HG03342 (cell line): Measurements from ENCODE around the gene PSAP.
A peak's percentile ranks its signal among the peaks of the same experiment; 100 is the strongest.

Source experiments
- ATAC-seq: cut with Tn5 transposase; IDR thresholded peaks from one replicate; pipeline ENCODE4 v1.9.1; 2021; ENCODE audit warnings: mild to moderate bottlenecking, moderate library complexity; ENCODE audit not compliant: unreplicated experiment

The PSAP gene

GRCh38 chr10:71845410-71846405 is 5.3 kb downstream of the PSAP start:
- no peak for ATAC-seq

DNA sequence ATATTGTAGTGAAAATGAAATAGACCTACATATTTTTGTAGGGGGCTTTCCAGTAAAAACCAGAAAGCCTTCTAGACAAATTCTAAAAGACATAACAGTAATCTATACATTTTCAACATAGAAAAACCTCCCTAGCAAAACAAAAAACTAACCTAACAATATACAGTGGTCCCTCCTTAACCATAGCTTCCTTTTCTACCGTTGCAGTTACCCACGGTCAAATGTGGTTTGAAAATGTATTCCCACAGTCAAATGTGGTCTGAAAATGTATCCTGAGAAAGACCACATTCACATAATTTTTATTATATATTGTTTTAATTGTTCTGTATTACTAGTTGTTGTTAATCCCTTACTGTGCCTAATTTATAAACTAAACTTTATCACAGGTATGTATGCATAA is 6.4 kb downstream of the PSAP start:
- no peak for ATAC-seq

DNA sequence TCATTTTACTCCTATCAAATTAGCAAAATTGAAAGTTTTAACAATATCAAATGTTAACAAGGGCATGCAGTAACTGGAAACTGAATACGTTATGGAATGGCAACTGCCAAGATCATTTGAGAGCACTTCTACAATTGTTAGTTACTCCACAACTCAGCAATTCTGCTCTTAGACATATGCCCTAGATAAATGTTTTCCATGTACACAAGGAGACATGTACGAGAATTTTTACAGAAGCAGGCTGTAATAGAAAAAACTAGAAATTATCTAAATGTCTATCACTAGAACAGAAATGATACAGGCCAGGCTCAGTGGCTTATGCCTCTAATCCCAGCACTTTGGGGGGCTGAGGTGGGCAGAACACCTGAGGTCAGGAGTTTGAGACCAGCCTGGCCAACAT is 7.0 kb downstream of the PSAP start:
- no peak for ATAC-seq

GRCh38 chr10:71842856-71843686 is 8.0 kb downstream of the PSAP start:
- ATAC-seq, result no peak

- no peak for ATAC-seq
Measured at GRCh38 chr10:71842422-71842821, 8.6 kb downstream of the PSAP start.

- no peak for ATAC-seq
Measured at GRCh38 chr10:71840958-71841335, 10.1 kb downstream of the PSAP start.

GRCh38 chr10:71840177-71840957 is 10.7 kb downstream of the PSAP start:
- ATAC-seq, result no peak

- ATAC-seq, result no peak
Measured at GRCh38 chr10:71838264-71839211, 12.5 kb downstream of the PSAP start.

DNA sequence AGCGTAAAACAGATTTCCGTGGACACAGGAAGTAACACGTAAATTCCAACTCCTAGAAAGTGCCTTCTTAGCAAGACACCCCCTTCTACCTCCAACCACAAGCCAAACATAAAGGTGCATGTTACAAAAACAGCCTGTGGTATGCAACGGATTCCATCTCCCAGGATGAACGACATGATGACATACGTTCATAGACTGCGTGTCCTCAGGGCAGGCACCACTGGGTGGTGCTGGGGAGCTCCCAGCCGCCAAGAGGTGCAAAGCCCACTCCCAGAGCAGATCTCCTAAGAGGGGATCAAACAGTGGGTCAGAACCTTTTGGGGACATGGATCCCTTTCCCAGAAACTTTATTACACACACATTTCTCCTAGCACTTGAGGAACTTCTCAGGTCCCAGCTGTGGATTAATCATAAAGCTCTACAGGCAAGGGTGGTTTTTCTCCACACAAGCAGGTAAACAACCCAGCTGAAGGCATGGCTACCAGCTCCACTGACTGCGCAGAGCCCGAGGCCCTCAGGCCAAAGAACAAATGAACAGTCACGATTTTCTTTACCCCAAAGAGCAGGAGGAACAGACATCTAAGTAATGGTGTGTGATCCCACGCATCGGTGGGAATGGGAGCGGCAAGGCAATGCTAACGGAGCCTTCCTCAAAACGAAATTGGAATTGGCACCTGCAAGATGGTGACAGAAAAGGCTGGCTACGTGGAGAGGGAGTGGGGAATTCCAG is 13.8 kb downstream of the PSAP start:
- no peak for ATAC-seq

DNA sequence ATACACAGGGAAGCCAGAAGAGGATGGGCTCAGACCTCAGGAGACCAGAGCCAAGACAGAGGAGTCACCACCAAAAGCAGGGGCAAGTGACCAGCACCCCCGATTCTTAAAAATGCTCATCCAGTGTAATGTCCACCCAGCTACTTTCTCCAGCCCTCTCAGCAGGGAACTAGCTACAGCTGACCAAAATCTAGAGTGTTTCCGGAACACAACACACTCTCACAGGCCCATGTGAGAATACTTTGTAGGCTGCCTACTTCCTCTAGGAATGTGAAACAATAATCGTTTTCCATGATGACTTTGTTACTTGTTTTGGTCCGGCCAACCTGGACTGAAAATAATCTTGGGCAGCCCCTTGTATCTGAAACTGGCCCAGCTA is 14.5 kb downstream of the PSAP start:
- ATAC-seq, result no peak

DNA sequence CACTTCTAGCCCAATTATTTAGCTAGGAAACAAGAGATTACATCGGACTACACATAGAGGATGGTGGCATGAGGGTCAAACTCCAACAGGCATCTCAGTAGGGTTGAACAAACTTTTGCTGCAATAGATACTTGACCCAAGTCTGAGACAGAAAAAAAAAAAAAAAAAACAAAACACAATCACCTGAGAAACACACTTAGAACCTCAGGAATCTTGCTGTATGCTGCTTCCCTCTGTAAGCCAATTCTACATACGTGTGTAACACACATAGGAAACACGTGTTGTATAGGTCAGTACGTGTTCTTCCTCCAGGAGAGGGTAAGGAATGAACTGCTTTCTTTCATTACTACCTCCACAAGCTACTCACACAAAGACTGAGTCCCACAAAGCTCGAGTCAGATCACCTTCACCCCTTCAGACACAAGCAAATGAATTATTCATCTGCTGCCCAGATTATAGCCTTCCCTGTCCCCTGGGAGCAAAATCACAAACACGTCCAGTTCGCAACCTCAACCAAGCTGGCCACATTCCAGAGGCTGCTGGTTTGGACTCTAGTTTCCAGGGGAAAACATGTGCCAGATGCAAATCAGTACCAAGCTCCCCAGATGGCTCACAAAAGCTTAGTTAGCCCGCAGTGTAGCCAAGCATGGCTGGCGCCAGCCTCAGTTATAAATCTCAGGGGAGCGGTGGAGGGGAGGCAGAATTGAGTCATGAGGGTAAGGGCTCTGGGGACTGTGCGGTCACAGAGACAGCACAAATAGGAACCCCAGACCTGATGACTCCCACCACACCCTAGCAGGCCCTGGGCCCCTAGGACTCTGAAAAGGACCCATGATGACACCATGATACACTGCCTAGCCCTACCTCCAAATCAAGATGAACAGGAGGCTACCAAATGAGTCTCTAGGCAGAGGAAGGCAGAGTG is 15.1 kb downstream of the PSAP start:
- peak; percentile 92 for ATAC-seq

- no peak for ATAC-seq
Measured at GRCh38 chr10:71834343-71834674, 16.7 kb downstream of the PSAP start.

DNA sequence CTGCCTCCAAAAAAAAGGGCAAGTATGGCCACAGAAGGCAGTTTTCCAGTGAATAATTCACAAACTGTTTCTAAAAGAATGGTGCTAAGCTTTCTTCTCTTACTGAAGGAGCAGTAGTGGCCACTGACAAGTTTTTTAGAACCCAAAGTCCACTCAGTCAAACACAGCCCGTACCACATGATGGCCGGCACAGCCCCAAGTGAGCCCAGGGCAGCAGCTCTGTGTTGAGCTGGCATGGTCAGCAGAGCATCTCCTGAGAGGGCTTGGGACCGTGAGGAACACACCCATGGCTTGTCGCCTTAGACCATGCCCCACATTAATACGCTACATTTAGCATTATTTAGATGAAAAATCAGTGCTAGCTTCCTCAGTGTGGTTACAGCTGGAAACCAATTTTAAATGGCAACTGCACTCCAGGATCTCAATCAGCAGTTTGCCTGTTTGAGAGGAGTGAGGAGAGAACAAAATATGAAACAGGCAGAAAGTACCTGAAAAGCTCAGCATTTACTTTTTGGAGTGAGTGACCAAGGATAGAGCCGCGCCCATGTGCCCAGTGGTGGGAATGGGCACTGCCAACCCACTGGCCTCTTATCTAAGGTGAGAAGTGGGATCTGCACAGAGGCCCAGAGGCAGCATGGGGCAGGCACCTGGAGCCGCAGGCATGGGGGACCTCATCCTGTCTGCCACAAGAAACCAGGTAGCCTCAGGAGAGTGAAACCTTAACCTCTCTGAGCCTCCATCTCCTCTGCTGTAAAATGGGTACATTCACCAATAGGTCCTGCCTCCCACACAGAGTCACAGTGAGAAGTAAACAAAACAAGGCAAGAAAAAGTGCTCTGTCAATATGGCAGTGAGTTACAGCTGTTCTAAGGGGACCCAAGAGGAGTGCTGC is 17.4 kb downstream of the PSAP start:
- no peak for ATAC-seq

DNA sequence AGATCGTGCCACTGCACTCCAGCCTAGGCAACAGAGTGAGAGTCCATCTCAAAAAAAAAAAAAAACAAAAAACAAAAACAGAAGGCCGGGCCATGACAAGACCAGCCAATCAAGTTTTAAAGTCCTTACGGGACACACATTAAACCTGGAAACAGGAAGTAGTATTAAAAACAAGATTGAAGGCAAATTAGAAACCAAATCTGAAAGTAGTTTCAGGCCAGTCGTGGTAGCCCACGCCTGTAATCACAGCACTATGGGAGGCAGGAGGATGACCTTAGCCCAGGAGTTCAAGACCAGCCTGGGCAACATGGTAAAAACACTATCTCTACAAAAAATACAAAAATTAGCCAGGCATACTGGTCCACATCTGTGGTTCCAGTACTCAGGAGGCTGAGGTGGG is 18.1 kb downstream of the PSAP start:
- ATAC-seq, result no peak

GRCh38 chr10:71831646-71832552 is 19.2 kb downstream of the PSAP start:
- ATAC-seq, result no peak

DNA sequence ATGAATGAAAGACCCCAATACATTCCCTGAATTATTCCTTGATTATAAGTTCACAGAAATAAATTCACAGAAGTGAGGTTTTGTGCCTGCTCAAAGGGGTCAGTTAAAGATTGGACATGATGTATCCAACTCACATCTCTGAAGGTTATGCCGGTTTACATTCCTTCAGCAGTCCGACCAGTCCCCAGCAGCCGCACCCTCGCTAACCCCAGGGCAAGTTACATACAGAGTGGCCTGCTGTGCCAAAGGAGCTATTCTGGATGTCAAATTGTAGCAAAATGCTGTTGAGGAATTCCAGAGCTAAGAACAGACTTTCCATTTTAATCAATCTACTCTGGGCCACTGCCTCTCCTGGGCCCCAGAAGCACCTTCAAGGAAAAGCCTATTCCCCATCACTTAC is 20.3 kb downstream of the PSAP start:
- ATAC-seq, result no peak
